ENCODE data around the gene STIM1.
A peak's percentile ranks its signal among the peaks of the same experiment; 100 is the strongest.

The STIM1 gene

DNA sequence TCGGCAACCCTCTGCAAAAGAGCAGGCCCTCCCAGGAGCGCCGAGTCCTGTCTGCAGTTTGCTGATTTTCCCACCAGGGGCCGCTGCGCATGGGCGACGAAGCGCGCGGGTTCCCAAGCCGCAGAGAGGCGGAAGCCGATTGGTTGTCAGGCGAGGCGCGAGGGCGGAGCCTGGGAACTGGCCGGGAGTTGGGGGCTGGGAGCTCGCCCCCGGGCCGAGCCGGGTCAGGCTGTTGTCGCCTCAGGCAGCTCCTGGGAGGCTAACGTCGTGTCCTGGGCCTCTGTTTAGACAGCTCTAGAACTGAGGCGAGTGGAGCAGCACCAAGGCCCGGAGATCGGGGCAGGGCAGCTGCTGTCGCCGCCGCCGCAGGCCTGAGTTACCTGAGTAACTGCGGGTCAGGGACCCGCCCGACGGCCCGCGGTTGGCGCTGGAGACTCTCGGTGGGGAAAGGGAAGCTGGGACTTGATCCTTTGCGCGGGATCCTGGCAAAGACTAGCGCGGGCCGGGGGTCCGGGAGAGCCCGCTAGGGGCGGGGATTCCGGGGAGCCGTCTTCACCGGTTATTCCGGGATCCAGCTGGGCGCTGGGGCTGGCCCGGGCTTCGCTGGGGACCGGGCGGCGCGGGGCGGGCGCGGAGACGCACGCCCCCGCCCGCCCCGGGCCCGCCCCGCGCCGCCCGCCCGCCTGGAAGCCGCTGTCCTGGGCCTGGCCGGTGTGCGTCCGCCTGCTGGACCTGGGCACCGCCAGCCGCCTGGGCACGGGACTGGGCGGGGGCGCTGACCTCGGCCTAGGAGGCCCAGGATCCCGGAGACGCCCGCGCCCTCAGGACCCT lies at the start of gene STIM1:
Gene STIM1 (plus strand): TSS at position 688 of the 831 bp plus-strand sequence. CDS start 607 bp downstream, outside the sequence.
- TF ChIP-seq CTCF (conservative IDR thresholded peaks at IDR 0.05; ENCODE audit: low read depth), result peak; percentile 95
- ChIA-PET CTCF (interaction anchor here (0.6 to 3.2 kb wide), 42 partner anchors 10 to 257 kb away, joined by 3 to 93 read pairs (median 4); partner anchors contain the start of gene RHOG), POLR2A (ENCODE audit: low non-redundant PET) (interaction anchor here (0.6 to 1.9 kb wide), 3 partner anchors 136 to 217 kb away, joined by 4 to 9 read pairs (median 8); no protein-coding TSS in a partner anchor)
- peak; percentile 94 for DNase-seq (ENCODE audit: low spot score)
- peak within 1 kb of the TSS; percentile 89 for H3K27ac ChIP-seq

GRCh38 chr11:3807909-3808860 lies 47.3 kb upstream of the STIM1 start, which contains the start of gene PGAP2:
Gene PGAP2, plus strand, starts transcription at chr11:3808560. Its CDS starts 2,700 bp downstream, at chr11:3811260.
- ChIA-PET CTCF (interaction anchor here (0.6 to 3.0 kb wide), 13 partner anchors 10 to 265 kb away, joined by 3 to 12 read pairs (median 3); no protein-coding TSS in a partner anchor), POLR2A (ENCODE audit: low non-redundant PET) (no interaction called here)
- DNase-seq (ENCODE audit: low spot score), result peak; percentile 66
- TF ChIP-seq CTCF (conservative IDR thresholded peaks at IDR 0.05; ENCODE audit: low read depth), result peak; percentile 69
- peak within 1 kb of the TSS; percentile 71 for H3K27ac ChIP-seq

DNA sequence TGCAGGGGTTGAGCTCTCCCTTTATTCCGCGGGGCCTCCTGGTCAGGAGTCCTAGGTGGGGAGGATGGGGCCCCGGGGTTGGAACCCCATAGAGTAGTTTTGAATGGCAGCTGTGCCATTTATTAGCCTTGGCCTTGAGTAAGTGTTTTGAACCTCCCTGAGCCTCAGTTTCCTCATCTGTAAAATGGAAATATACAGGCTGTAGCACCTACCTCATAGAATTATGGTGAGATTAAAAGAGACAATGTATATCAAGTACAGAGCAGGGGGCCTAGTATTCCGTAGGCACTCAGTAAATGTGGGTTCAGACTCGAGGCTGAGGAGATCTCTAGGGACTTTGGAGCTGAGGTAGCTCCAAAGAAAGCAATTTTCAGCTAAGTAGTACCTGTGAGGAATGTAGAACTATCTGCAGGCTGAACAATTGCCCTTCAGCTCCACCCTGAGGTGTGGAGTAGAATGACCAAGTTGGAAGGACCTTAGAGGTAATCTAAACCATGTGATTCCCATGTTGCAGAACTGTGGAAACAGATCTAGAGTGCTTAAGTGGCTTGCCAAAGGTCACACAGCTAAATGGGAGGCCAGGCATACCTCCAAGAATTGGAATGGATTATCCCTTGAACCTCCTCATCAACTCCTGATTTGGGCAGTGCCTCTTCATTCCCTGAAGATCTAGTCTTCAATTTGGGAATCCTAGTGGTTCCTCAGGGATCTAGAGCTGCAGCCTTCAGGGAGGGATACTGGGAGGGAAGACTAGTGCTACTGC lies 46.4 kb upstream of the STIM1 start:
- POLR2A ChIA-PET (ENCODE audit: low non-redundant PET), result no interaction called here

GRCh38 chr11:3809624-3809928 lies 45.9 kb upstream of the STIM1 start:
- ChIA-PET POLR2A (ENCODE audit: low non-redundant PET) (no interaction called here), CTCF (interaction anchor here (0.5 to 3.0 kb wide), 6 partner anchors 16 to 1815 kb away, joined by 3 to 12 read pairs (median 3); partner anchors contain the start of gene TRIM34)
- H3K27ac ChIP-seq, result no peak overlapping the region
- TF ChIP-seq CTCF (conservative IDR thresholded peaks at IDR 0.05; ENCODE audit: low read depth), result no peak
- DNase-seq (ENCODE audit: low spot score), result no peak

More for the DNA sequence above, 46.4 kb upstream of the STIM1 start:
- DNase-seq (ENCODE audit: low spot score), result peak; percentile 79
- peak; percentile 62; the same call in 1 of the 2 replicates for TF ChIP-seq CTCF (conservative IDR thresholded peaks at IDR 0.05; ENCODE audit: low read depth)
- CTCF ChIA-PET, result interaction anchor here (0.5 to 3.0 kb wide), 14 partner anchors 10 to 266 kb away, joined by 3 to 12 read pairs (median 3); no protein-coding TSS in a partner anchor
- peak overlapping the region; percentile 71 for H3K27ac ChIP-seq

- CTCF ChIA-PET, result interaction anchor here (0.6 to 3.0 kb wide), 3 partner anchors 31 to 101 kb away, joined by 3 to 12 read pairs (median 4); no protein-coding TSS in a partner anchor
These were observed 45.0 kb upstream of the STIM1 start for GRCh38 chr11:3810446-3810845.

More at GRCh38 chr11:3810446-3810845, 45.0 kb upstream of the STIM1 start:
- TF ChIP-seq CTCF (conservative IDR thresholded peaks at IDR 0.05; ENCODE audit: low read depth), result no peak
- no peak for DNase-seq (ENCODE audit: low spot score)
- no peak overlapping the region for H3K27ac ChIP-seq
- POLR2A ChIA-PET (ENCODE audit: low non-redundant PET), result interaction anchor here (0.7 kb wide), 1 partner anchor 30 kb away, joined by 3 read pairs; the partner anchor contains the start of gene RHOG
